Suprapubic skin (tissue), 4 donors: ENCODE measurements around the gene MAGI1. TPM values are rescaled to one million over a fixed set of nuclear protein-coding genes. Genes with fewer than 3 reads are reported as not detected.

Source experiments
- DNase-seq, 2 donors: peaks; one replicate each; pipeline ENCODE4 v3.0.0-alpha.2; 2019; ENCODE audit warnings: low spot score in 2 of 2
- H3K27ac ChIP-seq: fragments of 200-600 bp; sonication (generic); one replicate; pipeline ENCODE4 v1.5.1; 2019
- H3K27me3 ChIP-seq: fragments of 200-600 bp; sonication (generic); one replicate; pipeline ENCODE4 v1.5.1; 2019
- H3K36me3 ChIP-seq: fragments of 200-600 bp; sonication (generic); one replicate; pipeline ENCODE4 v1.5.1; 2019
- H3K4me1 ChIP-seq: fragments of 200-600 bp; sonication (generic); one replicate; pipeline ENCODE4 v1.5.1; 2019
- H3K4me3 ChIP-seq: fragments of 200-600 bp; sonication (generic); one replicate; pipeline ENCODE4 v1.5.1; 2019; ENCODE audit warnings: mild to moderate bottlenecking
- H3K9me3 ChIP-seq: fragments of 200-600 bp; sonication (generic); one replicate; pipeline ENCODE4 v1.5.1; 2019
- CTCF ChIP-seq, 2 donors: fragments of 200-600 bp in 1 of 2; fragments of 450-650 bp in 1 of 2; sonication (generic) in 1 of 2; IDR thresholded peaks; one replicate each; pipeline ENCODE4 v1.5.1; 2016 to 2019; ENCODE audit warnings: antibody characterized with exemption in 2 of 2, mild to moderate bottlenecking in 1 of 2, moderate library complexity in 1 of 2
- EP300 ChIP-seq: sonication (generic); formaldehyde crosslinking; IDR thresholded peaks from one replicate; pipeline ENCODE4 v1.6.1; 2017; ENCODE audit warnings: antibody characterized with exemption
- POLR2A ChIP-seq, 2 donors: fragments of 450-650 bp; IDR thresholded peaks; one replicate each; pipeline ENCODE4 v1.6.1; 2017; ENCODE audit warnings: antibody characterized with exemption in 2 of 2, mild to moderate bottlenecking in 2 of 2, moderate library complexity in 2 of 2
- POLR2AphosphoS5 ChIP-seq, 3 donors: sonication (generic); formaldehyde crosslinking; IDR thresholded peaks; one replicate each; pipeline ENCODE4 v1.6.1; 2017; ENCODE audit warnings: antibody characterized with exemption in 3 of 3
- WGBS: methylation state at CpG from one replicate; pipeline ENCODE4 v1.1.5; 2018; 5-methylcytosine and 5-hydroxymethylcytosine counted together
- total RNA-seq, 4 donors: library from RNA; depleted of rRNA; stranded (reverse); fragments of >200 nt; gene quantifications; one replicate each; pipeline ENCODE4 v1.1.0, GENCODE V29; 2016

Gene MAGI1
- total RNA-seq, 4 donors from 2014 or later: 37.9 to 71.5 (median 48.6) TPM

GRCh38 chr3:65356331-65357248 lies 682.1 kb downstream of the MAGI1 start:
- H3K9me3 ChIP-seq: no peaks in the 10 kb centered on the region
- TF ChIP-seq POLR2AphosphoS5 (IDR thresholded peaks at IDR 0.05): no peak
- no peak for TF ChIP-seq POLR2A (IDR thresholded peaks at IDR 0.05)
- no peak for TF ChIP-seq EP300
- TF ChIP-seq CTCF (IDR thresholded peaks at IDR 0.05): no peak
- peaks cover 4% of the 10 kb centered on the region for H3K27me3 ChIP-seq
- peak overlapping the region; percentile 27 for H3K4me3 ChIP-seq
- peaks cover 23% of the 10 kb centered on the region for H3K36me3 ChIP-seq
- H3K4me1 ChIP-seq: no peaks in the 10 kb centered on the region
- no peak for DNase-seq
- no peak overlapping the region for H3K27ac ChIP-seq
- WGBS: 66% methylated on average over 73 of the region's 74 CpGs

- H3K4me3 ChIP-seq: no peak overlapping the region
- H3K4me1 ChIP-seq: no peaks in the 10 kb centered on the region
- no peak overlapping the region for H3K27ac ChIP-seq
- WGBS: 74% methylated on average over 4 of the region's 4 CpGs
- H3K9me3 ChIP-seq: no peaks in the 10 kb centered on the region
- peaks cover 15% of the 10 kb centered on the region for H3K36me3 ChIP-seq
- H3K27me3 ChIP-seq: peaks cover 4% of the 10 kb centered on the region
- DNase-seq: no peak
- TF ChIP-seq POLR2AphosphoS5 (IDR thresholded peaks at IDR 0.05) (no peak), EP300 (no peak)
These were observed 683.8 kb downstream of the MAGI1 start for GRCh38 chr3:65354880-65355279.

GRCh38 chr3:65352951-65353350 lies 685.8 kb downstream of the MAGI1 start:
- Histone ChIP-seq H3K4me1 (no peaks in the 10 kb centered on the region), H3K27ac (no peak overlapping the region), H3K4me3 (no peak overlapping the region), H3K9me3 (no peaks in the 10 kb centered on the region), H3K36me3 (peaks cover 9% of the 10 kb centered on the region), H3K27me3 (peaks cover 4% of the 10 kb centered on the region)
- TF ChIP-seq EP300: no peak
- TF ChIP-seq POLR2A (IDR thresholded peaks at IDR 0.05): no peak
- TF ChIP-seq POLR2AphosphoS5 (IDR thresholded peaks at IDR 0.05): no peak
- no peak for TF ChIP-seq CTCF (IDR thresholded peaks at IDR 0.05)
- DNase-seq: no peak
- 54% methylated on average over 2 of the region's 2 CpGs for WGBS

- Histone ChIP-seq H3K9me3 (no peaks in the 10 kb centered on the region), H3K27me3 (peaks cover 3% of the 10 kb centered on the region), H3K4me3 (no peak overlapping the region), H3K4me1 (no peaks in the 10 kb centered on the region), H3K27ac (no peak overlapping the region), H3K36me3 (peaks cover 9% of the 10 kb centered on the region)
- no peak for DNase-seq
- WGBS: 89% methylated on average over 4 of the region's 4 CpGs
- TF ChIP-seq CTCF (IDR thresholded peaks at IDR 0.05): no peak
- no peak for TF ChIP-seq POLR2AphosphoS5 (IDR thresholded peaks at IDR 0.05)
- TF ChIP-seq EP300: no peak
- TF ChIP-seq POLR2A (IDR thresholded peaks at IDR 0.05): no peak
These were observed 687.0 kb downstream of the MAGI1 start for GRCh38 chr3:65351753-65352152.

- TF ChIP-seq POLR2A (IDR thresholded peaks at IDR 0.05) (no peak), EP300 (no peak), CTCF (IDR thresholded peaks at IDR 0.05) (no peak), POLR2AphosphoS5 (IDR thresholded peaks at IDR 0.05) (no peak)
- no peak for DNase-seq
- no peaks in the 10 kb centered on the region for H3K4me1 ChIP-seq
- H3K27me3 ChIP-seq: no peaks in the 10 kb centered on the region
- H3K9me3 ChIP-seq: no peaks in the 10 kb centered on the region
- H3K4me3 ChIP-seq: no peak overlapping the region
- peaks cover 1% of the 10 kb centered on the region for H3K36me3 ChIP-seq
- 85% methylated on average over 5 of the region's 5 CpGs for WGBS
- no peak overlapping the region for H3K27ac ChIP-seq
These were observed 687.8 kb downstream of the MAGI1 start for GRCh38 chr3:65350801-65351476.
